HG03045 (cell line): ENCODE results near the gene HACE1.

ENCODE experiments used
- ATAC-seq: cut with Tn5 transposase; IDR thresholded peaks from one replicate; pipeline ENCODE4 v1.9.1; 2021; ENCODE audit warnings: mild to moderate bottlenecking, moderate library complexity; ENCODE audit not compliant: unreplicated experiment

Gene HACE1

GRCh38 chr6:104689551-104690205 lies 170.0 kb downstream of the HACE1 start:
- no peak for ATAC-seq

GRCh38 chr6:104688283-104688969 lies 171.3 kb downstream of the HACE1 start:
- peak; percentile 74 for ATAC-seq

GRCh38 chr6:104686550-104687175 lies 173.1 kb downstream of the HACE1 start:
- ATAC-seq: no peak

- ATAC-seq: no peak
Measured at GRCh38 chr6:104685871-104686549, 173.7 kb downstream of the HACE1 start.

- no peak for ATAC-seq
Measured at GRCh38 chr6:104684911-104685415, 174.8 kb downstream of the HACE1 start.

- ATAC-seq: no peak
Measured at GRCh38 chr6:104683809-104684208, 175.9 kb downstream of the HACE1 start.

GRCh38 chr6:104682722-104683643 lies 176.7 kb downstream of the HACE1 start:
- ATAC-seq: peak; percentile 66

- no peak for ATAC-seq
Measured at GRCh38 chr6:104680539-104680938, 179.2 kb downstream of the HACE1 start.

- ATAC-seq: no peak
Measured at GRCh38 chr6:104679971-104680370, 179.7 kb downstream of the HACE1 start.
